ENCODE measurements around the gene GGT6.
A peak's percentile ranks its signal among the peaks of the same experiment; 100 is the strongest.

Gene GGT6

GRCh38 chr17:4572131-4572530 lies 11.8 kb upstream of the GGT6 start:
- ATAC-seq, result no peak
- TF ChIP-seq OSR1 (CRISPR knock-in tag; IDR thresholded peaks at IDR 0.05), result no peak
- no peak for TF ChIP-seq PPARA (CRISPR knock-in tag; IDR thresholded peaks at IDR 0.05; ENCODE audit: borderline replicate concordance)
- TF ChIP-seq CREB5 (CRISPR knock-in tag; IDR thresholded peaks at IDR 0.05; ENCODE audit: low read depth), result no peak
- no peak for TF ChIP-seq ISL1 (CRISPR knock-in tag; IDR thresholded peaks at IDR 0.05)

DNA sequence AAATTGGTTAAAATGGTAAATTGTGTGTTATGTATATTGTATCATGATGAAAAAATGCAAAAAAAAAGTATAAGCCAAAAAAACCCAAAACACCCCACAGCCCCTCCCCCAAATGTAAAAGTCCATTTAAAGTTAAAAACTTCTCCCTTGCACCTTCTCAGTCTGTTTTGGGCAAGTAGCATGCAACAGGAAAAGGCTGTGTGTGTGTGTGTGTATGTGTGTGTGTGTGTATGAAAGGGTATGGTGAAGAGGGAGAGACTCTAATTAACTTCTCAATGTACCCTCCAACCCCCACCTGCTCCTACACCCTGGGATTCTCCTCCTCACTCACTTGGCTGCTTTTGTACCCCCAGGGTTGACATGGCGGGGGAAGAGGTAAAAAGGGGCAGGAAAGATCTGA lies 9.2 kb upstream of the GGT6 start:
- TF ChIP-seq POU6F1 (CRISPR knock-in tag; IDR thresholded peaks at IDR 0.05; ENCODE audit: borderline replicate concordance, low read depth) (no peak), CSDC2 (CRISPR knock-in tag; IDR thresholded peaks at IDR 0.05) (no peak), GLIS3 (CRISPR knock-in tag; IDR thresholded peaks at IDR 0.05) (no peak), OSR1 (CRISPR knock-in tag; IDR thresholded peaks at IDR 0.05) (no peak)
- ATAC-seq, result no peak

DNA sequence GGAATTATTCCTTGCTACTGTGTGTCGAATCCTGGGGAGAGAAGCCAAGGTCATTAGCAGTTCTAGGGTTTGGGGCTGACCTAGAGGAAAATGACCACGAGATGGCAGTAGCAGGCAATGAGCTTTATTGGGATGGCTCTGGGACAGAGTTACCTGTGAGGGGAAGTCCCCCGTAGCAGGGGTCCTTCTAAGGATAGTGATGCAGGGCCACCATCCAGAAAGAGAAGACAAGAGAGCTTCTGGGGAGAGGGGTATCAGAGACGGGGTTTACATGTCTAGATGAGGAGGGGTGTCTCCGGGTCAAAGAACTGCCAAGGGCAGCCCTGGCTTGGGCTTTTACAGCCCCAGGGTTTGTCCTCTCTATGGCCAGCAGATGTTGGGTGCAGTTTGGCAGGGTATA lies 6.4 kb upstream of the GGT6 start:
- TF ChIP-seq ISL1 (CRISPR knock-in tag; IDR thresholded peaks at IDR 0.05), result no peak
- TF ChIP-seq GLIS3 (CRISPR knock-in tag; IDR thresholded peaks at IDR 0.05), result no peak
- no peak for TF ChIP-seq CREB5 (CRISPR knock-in tag; IDR thresholded peaks at IDR 0.05; ENCODE audit: low read depth)
- no peak for TF ChIP-seq ZFP30 (CRISPR knock-in tag; IDR thresholded peaks at IDR 0.05)
- TF ChIP-seq SNAI2 (CRISPR knock-in tag; IDR thresholded peaks at IDR 0.05), result no peak
- no peak for TF ChIP-seq CSDC2 (CRISPR knock-in tag; IDR thresholded peaks at IDR 0.05)
- no peak for TF ChIP-seq POU6F1 (CRISPR knock-in tag; IDR thresholded peaks at IDR 0.05; ENCODE audit: borderline replicate concordance, low read depth)
- no peak for TF ChIP-seq ZFP3 (CRISPR knock-in tag; IDR thresholded peaks at IDR 0.05)
- TF ChIP-seq TCF4 (CRISPR knock-in tag; IDR thresholded peaks at IDR 0.05; ENCODE audit: borderline replicate concordance), result no peak
- no peak for TF ChIP-seq BACH2 (CRISPR knock-in tag; IDR thresholded peaks at IDR 0.05; ENCODE audit: borderline replicate concordance)
- TF ChIP-seq ZC3H10 (CRISPR knock-in tag; IDR thresholded peaks at IDR 0.05), result no peak
- no peak for TF ChIP-seq ARNTL (CRISPR knock-in tag; IDR thresholded peaks at IDR 0.05; ENCODE audit: borderline replicate concordance, low read depth)
- peak; percentile 93 for ATAC-seq

GRCh38 chr17:4565209-4566141 lies 5.1 kb upstream of the GGT6 start:
- TF ChIP-seq CREB5 (CRISPR knock-in tag; IDR thresholded peaks at IDR 0.05; ENCODE audit: low read depth) (no peak), PATZ1 (CRISPR knock-in tag; IDR thresholded peaks at IDR 0.05; ENCODE audit: borderline replicate concordance) (no peak), SNAI2 (CRISPR knock-in tag; IDR thresholded peaks at IDR 0.05) (no peak), ZNF8 (CRISPR knock-in tag; IDR thresholded peaks at IDR 0.05) (no peak), ZFP30 (CRISPR knock-in tag; IDR thresholded peaks at IDR 0.05) (no peak)
- TF ChIP-seq, protein P1, sequence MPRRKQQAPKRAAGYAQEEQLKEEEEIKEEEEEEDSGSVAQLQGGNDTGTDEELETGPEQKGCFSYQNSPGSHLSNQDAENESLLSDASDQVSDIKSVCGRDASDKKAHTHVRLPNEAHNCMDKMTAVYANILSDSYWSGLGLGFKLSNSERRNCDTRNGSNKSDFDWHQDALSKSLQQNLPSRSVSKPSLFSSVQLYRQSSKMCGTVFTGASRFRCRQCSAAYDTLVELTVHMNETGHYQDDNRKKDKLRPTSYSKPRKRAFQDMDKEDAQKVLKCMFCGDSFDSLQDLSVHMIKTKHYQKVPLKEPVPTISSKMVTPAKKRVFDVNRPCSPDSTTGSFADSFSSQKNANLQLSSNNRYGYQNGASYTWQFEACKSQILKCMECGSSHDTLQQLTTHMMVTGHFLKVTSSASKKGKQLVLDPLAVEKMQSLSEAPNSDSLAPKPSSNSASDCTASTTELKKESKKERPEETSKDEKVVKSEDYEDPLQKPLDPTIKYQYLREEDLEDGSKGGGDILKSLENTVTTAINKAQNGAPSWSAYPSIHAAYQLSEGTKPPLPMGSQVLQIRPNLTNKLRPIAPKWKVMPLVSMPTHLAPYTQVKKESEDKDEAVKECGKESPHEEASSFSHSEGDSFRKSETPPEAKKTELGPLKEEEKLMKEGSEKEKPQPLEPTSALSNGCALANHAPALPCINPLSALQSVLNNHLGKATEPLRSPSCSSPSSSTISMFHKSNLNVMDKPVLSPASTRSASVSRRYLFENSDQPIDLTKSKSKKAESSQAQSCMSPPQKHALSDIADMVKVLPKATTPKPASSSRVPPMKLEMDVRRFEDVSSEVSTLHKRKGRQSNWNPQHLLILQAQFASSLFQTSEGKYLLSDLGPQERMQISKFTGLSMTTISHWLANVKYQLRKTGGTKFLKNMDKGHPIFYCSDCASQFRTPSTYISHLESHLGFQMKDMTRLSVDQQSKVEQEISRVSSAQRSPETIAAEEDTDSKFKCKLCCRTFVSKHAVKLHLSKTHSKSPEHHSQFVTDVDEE (CRISPR knock-in tag; IDR thresholded peaks at IDR 0.05), result no peak
- peak; percentile 94 for ATAC-seq

Data from SK-N-SH treated with all-trans-retinoic acid at 6 μM for 48 hours (cell line).